HepG2 (cell line): ENCODE data around the gene ICAM3. TPM values are rescaled to one million over a fixed set of nuclear protein-coding genes. Genes with fewer than 3 reads are reported as not detected.

ENCODE experiments used
- ATAC-seq: fragments of 200-7000 bp; cut with Tn5 transposase; 3 replicates; pipeline ENCODE4 v1.9.1; 2020; ENCODE audit warnings: mild to moderate bottlenecking, moderate library complexity
- BruUV-seq: library from RNA; stranded (reverse); fragments of 400-500 nt; replicated peaks from 2 replicates; lab custom pipeline; 2021; lab: Mats Ljungman, UMichigan
- CTCF ChIA-PET: fragments of 300-600 bp; formaldehyde crosslinking; extraction: SDS; loops from one replicate; lab custom pipeline; 2021; ENCODE audit warnings: low total read pairs, inconsistent platforms, low intra/inter-chr PET ratio; lab: Yijun Ruan, JAX
- POLR2A ChIA-PET: fragments of 350-600 bp; sonication (Branson Sonifier 250); formaldehyde crosslinking; loops from one replicate; lab custom pipeline; 2020; ENCODE audit warnings: antibody characterized with exemption, inconsistent platforms; lab: Yijun Ruan, JAX
- DNase-seq: peaks from one replicate; pipeline ENCODE4 v3.0.0-alpha.2; 2015; ENCODE audit warnings: low spot score
- FAIRE-seq: peaks from 3 replicates; lab custom pipeline; 2011; peaks lifted over from hg19 to GRCh38; lab: Jason Lieb, UNC
- H2AFZ ChIP-seq: one replicate; pipeline ENCODE4 v1.6.1; 2011; ENCODE audit warnings: low read length, inconsistent platforms
- H3K27ac ChIP-seq: fragments of 300-600 bp; 3 replicates; pipeline ENCODE4 v1.8.0; 2011; ENCODE audit warnings: mixed run types, mild to moderate bottlenecking, mixed read lengths, low read length, inconsistent platforms; ENCODE audit not compliant: insufficient read depth; ENCODE audit errors: extremely low read length
- H3K27me3 ChIP-seq, 2 experiments: fragments of 200-600 bp in 1 of 2; 2 replicates in 1 of 2; 3 replicates in 1 of 2; pipeline versions ENCODE4 v1.6.0 to v1.8.0; 2011; ENCODE audit warnings: low read length in 2 of 2, mild to moderate bottlenecking in 2 of 2, moderate library complexity in 2 of 2, inconsistent platforms in 1 of 2; ENCODE audit not compliant: insufficient read depth in 2 of 2, control insufficient read depth in 1 of 2
- H3K36me3 ChIP-seq, 2 experiments: fragments of 200-600 bp in 1 of 2; replicated peaks in 1 of 2; 2 replicates in 1 of 2; 3 replicates in 1 of 2; pipeline versions ENCODE4 v1.5.1 to v1.8.0; 2011; ENCODE audit warnings: low read length in 2 of 2, inconsistent platforms in 1 of 2; ENCODE audit not compliant: insufficient read depth in 2 of 2, control insufficient read depth in 1 of 2
- H3K4me1 ChIP-seq: 2 replicates; pipeline ENCODE4 v1.5.1; 2012; ENCODE audit warnings: low read length, inconsistent platforms; ENCODE audit not compliant: insufficient read depth
- H3K4me2 ChIP-seq: 2 replicates; pipeline ENCODE4 v1.6.0; 2011; ENCODE audit warnings: low read depth, low read length, inconsistent platforms
- H3K4me3 ChIP-seq, 3 experiments: fragments of 200-600 bp in 1 of 3; sonication (generic), shearing (Covaris generic) in 1 of 3; replicated peaks in 1 of 3; 2 replicates each; pipeline ENCODE4 v1.5.1; 2011 to 2016; ENCODE audit warnings: low read length in 3 of 3, inconsistent platforms in 2 of 3, low read depth in 2 of 3, mild to moderate bottlenecking in 2 of 3, control low read depth in 1 of 3, mixed read lengths in 1 of 3; ENCODE audit not compliant: insufficient read depth in 1 of 3
- H3K79me2 ChIP-seq: one replicate; pipeline ENCODE4 v1.6.1; 2011; ENCODE audit warnings: low read length, inconsistent platforms; ENCODE audit not compliant: insufficient read depth
- H3K9ac ChIP-seq: 2 replicates; pipeline ENCODE4 v1.6.0; 2011; ENCODE audit warnings: mild to moderate bottlenecking, low read depth, low read length, inconsistent platforms; ENCODE audit not compliant: insufficient read depth
- H3K9me3 ChIP-seq: 2 replicates; pipeline ENCODE4 v1.5.1; 2012; ENCODE audit warnings: mild to moderate bottlenecking, low read length
- H4K20me1 ChIP-seq: 2 replicates; pipeline ENCODE4 v1.6.0; 2011; ENCODE audit warnings: inconsistent platforms, mild to moderate bottlenecking, low read length, moderate library complexity; ENCODE audit not compliant: insufficient read depth
- ATF1 ChIP-seq: IDR thresholded peaks from 2 replicates; pipeline ENCODE4 v1.6.1; 2016; ENCODE audit warnings: mild to moderate bottlenecking, control low read depth
- ATF7-NPFF ChIP-seq: sonication (generic); formaldehyde crosslinking; IDR thresholded peaks from 2 replicates; pipeline ENCODE4 v1.8.1; 2023; ENCODE audit warnings: mild to moderate bottlenecking, low read depth, missing genetic modification reagents, moderate library complexity
- CBFB ChIP-seq: sonication (generic); formaldehyde crosslinking; IDR thresholded peaks from 2 replicates; pipeline ENCODE4 v1.4.0; 2020; ENCODE audit warnings: missing genetic modification reagents
- JDP2 ChIP-seq: sonication (generic); formaldehyde crosslinking; IDR thresholded peaks from 2 replicates; pipeline ENCODE4 v1.8.1; 2022; ENCODE audit warnings: missing genetic modification reagents, borderline replicate concordance
- RARA ChIP-seq: IDR thresholded peaks from 2 replicates; pipeline ENCODE4 v1.6.1; 2016; ENCODE audit warnings: missing genetic modification reagents, missing compliant biosample characterization
- RFX1 ChIP-seq: fragments of 450-650 bp; IDR thresholded peaks from 2 replicates; pipeline ENCODE4 v1.6.1; 2017
- RORA ChIP-seq: sonication (generic); formaldehyde crosslinking; IDR thresholded peaks from 2 replicates; pipeline ENCODE4 v1.5.0; 2020; ENCODE audit warnings: mild to moderate bottlenecking, missing genetic modification reagents, moderate library complexity
- SRSF9 ChIP-seq: fragments of 200-400 bp; formaldehyde crosslinking; IDR thresholded peaks from 2 replicates; pipeline ENCODE4 v1.6.1; 2018; ENCODE audit warnings: borderline replicate concordance, mild to moderate bottlenecking, low read depth, low read length; ENCODE audit not compliant: insufficient read depth, poor library complexity, severe bottlenecking
- TAF15 ChIP-seq: fragments of 200-400 bp; formaldehyde crosslinking; IDR thresholded peaks from one replicate; pipeline ENCODE4 v1.6.1; 2018; ENCODE audit warnings: mild to moderate bottlenecking, low read depth, low read length; ENCODE audit not compliant: poor library complexity, severe bottlenecking
- TBP ChIP-seq: sonication (generic); formaldehyde crosslinking; IDR thresholded peaks from 2 replicates; pipeline ENCODE4 v1.5.0; 2020; ENCODE audit warnings: missing genetic modification reagents
- ZIK1 ChIP-seq: sonication (generic); formaldehyde crosslinking; IDR thresholded peaks from 2 replicates; pipeline ENCODE4 v1.5.0; 2020; ENCODE audit warnings: mild to moderate bottlenecking, low read depth, missing genetic modification reagents, borderline replicate concordance
- ZMYM2 ChIP-seq: sonication (generic); formaldehyde crosslinking; IDR thresholded peaks from 2 replicates; pipeline ENCODE4 v1.8.0; 2022; ENCODE audit warnings: mild to moderate bottlenecking, missing genetic modification reagents
- ZNF121 ChIP-seq: sonication (generic); formaldehyde crosslinking; IDR thresholded peaks from 2 replicates; pipeline ENCODE4 v1.5.0; 2020; ENCODE audit warnings: mild to moderate bottlenecking, missing genetic modification reagents
- ZNF451 ChIP-seq: sonication (generic); formaldehyde crosslinking; IDR thresholded peaks from 2 replicates; pipeline ENCODE4 v1.5.0; 2020; ENCODE audit warnings: mild to moderate bottlenecking, missing genetic modification reagents
- WGBS: methylation state at CpG from one replicate; pipeline ENCODE4 v1.1.6; 2017; ENCODE audit warnings: low lambda C conversion rate; 5-methylcytosine and 5-hydroxymethylcytosine counted together
- in situ Hi-C: cut with HindIII; loops from 2 replicates; pipeline ENCODE4 v1.10.0; 2017; ENCODE audit warnings: low pct_unique_long_range_greater_than_20kb; ENCODE audit not compliant: extremely low pct_ligation_motif_present
- intact Hi-C: fragments of 100-400 bp; cut with micrococcal nuclease; formaldehyde crosslinking; loops from one replicate; pipeline ENCODE4 v1.10.0; 2022; ENCODE audit not compliant: unreplicated experiment
- polyA plus RNA-seq, 8 experiments: library from polyadenylated mRNA; depleted of rRNA in 3 of 8; stranded (reverse) in 7 of 8; unstranded in 1 of 8; fragments of >200 nt; fragmentation: Illumina TruSeq in 4 of 8; extraction: Trizol in 4 of 8; gene quantifications; 2 replicates each; pipeline versions ENCODE4 v1.2.1 to v1.2.3, GENCODE V29; 2011 to 2016; ENCODE audit warnings: low read depth in 4 of 8, missing spikeins in 1 of 8, mixed read lengths in 1 of 8; ENCODE audit not compliant: insufficient read depth in 1 of 8
- total RNA-seq, 5 experiments: library from RNA; depleted of rRNA; stranded (reverse); fragments of >200 nt; fragmentation: Illumina TruSeq; extraction: Trizol; gene quantifications; 2 replicates each; pipeline ENCODE4 v1.2.3, GENCODE V29; 2016; ENCODE audit warnings: low read depth in 1 of 5
- TF ChIP-seq, protein P1 (sequence below): sonication (generic); formaldehyde crosslinking; IDR thresholded peaks from 2 replicates; pipeline ENCODE4 v1.5.1; 2020; ENCODE audit warnings: missing genetic modification reagents, mild to moderate bottlenecking, borderline replicate concordance
- TF ChIP-seq, protein P2 (sequence below): sonication (generic); formaldehyde crosslinking; IDR thresholded peaks from 2 replicates; pipeline ENCODE4 v1.8.0; 2022; ENCODE audit warnings: mild to moderate bottlenecking, missing genetic modification reagents, borderline replicate concordance

The ICAM3 gene
- total and polyA plus RNA-seq, 2 of the 13 experiments (the other 11 are each of a cell fraction or from before 2014, with no cell fraction given): 14.1 to 21.0 TPM

DNA sequence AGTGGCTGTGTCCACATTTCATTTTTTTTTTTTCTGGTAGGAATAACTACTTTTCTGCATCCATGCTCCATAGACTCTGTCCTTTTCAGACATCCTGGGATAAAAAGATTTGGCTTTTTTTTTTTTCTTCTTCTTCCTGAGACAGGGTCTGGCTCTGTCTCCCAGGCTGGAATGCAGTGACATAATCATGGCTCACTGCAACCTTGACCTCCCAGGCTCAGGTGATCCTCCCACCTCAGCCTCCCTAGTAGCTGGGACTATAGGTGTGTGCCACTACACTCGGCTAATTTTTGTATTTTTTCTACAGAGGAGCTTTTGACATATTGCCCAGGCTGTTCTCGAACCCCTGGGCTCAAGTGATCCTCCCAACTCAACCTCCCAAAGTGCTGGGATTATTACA is 4.1 kb upstream of the ICAM3 start (continued):
- TF ChIP-seq TAF15 (no peak), ZMYM2 (CRISPR knock-in tag) (no peak), JDP2 (no peak), ZIK1 (CRISPR knock-in tag) (no peak), SRSF9 (no peak), ATF7-NPFF (CRISPR knock-in tag) (no peak), RARA (peak; percentile 75), ZNF451 (CRISPR knock-in tag) (no peak), RFX1 (no peak), CBFB (CRISPR knock-in tag) (no peak)
- TF ChIP-seq, protein P1, sequence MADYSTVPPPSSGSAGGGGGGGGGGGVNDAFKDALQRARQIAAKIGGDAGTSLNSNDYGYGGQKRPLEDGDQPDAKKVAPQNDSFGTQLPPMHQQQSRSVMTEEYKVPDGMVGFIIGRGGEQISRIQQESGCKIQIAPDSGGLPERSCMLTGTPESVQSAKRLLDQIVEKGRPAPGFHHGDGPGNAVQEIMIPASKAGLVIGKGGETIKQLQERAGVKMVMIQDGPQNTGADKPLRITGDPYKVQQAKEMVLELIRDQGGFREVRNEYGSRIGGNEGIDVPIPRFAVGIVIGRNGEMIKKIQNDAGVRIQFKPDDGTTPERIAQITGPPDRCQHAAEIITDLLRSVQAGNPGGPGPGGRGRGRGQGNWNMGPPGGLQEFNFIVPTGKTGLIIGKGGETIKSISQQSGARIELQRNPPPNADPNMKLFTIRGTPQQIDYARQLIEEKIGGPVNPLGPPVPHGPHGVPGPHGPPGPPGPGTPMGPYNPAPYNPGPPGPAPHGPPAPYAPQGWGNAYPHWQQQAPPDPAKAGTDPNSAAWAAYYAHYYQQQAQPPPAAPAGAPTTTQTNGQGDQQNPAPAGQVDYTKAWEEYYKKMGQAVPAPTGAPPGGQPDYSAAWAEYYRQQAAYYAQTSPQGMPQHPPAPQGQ (CRISPR knock-in tag): no peak

DNA sequence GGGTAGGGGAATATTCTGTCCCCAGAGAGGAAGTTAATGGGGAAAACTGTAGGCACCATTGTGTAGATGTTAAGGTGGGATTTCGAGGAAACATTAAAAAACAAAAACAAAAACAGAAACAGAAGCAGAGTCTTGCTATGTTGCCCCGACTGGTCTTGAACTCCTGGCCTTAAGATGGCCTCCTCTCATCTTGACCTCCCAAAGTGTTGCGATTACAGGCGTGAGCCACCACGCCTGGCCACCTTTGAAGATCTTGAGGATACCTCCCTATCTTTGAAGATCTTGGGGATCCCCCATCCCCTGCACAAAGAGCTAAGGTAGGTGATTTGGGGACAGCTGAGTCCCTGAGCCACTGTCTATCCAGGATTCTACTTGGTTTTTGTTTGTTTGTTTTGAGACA is 553 bp upstream of the ICAM3 start:
- Histone ChIP-seq H3K27me3 (peaks cover 1 to 3% of the 10 kb centered on the region in 2 experiments; a peak in 2 of 5 replicates), H3K4me3 (no peak overlapping the region), H2AFZ (no peak overlapping the region), H3K4me1 (peaks cover 65% of the 10 kb centered on the region), H3K4me2 (no peak overlapping the region), H3K27ac (no peak overlapping the region), H4K20me1 (no peaks in the 10 kb centered on the region), H3K36me3 (no peaks in the 10 kb centered on the region), H3K9ac (no peak overlapping the region), H3K79me2 (no peaks in the 10 kb centered on the region), H3K9me3 (no peaks in the 10 kb centered on the region)
- DNase-seq: no peak
- ChIA-PET POLR2A (no interaction called here), CTCF (no interaction called here)
- intact Hi-C loops (loop anchor here (5.0 kb wide), 1 partner anchor 47 kb away; no protein-coding TSS in a partner anchor), in situ Hi-C loops (loop anchor here (5.0 kb wide), 1 partner anchor 42 kb away; the partner anchor contains the start of gene TYK2)
- no peak for ATAC-seq
- no peak for FAIRE-seq
- BruUV-seq: no TSS peak
- no peak for TF ChIP-seq RORA (CRISPR knock-in tag)
- no peak for TF ChIP-seq TBP (CRISPR knock-in tag)
- peak; percentile 44; the same call in 1 of the 2 replicates for TF ChIP-seq ZNF121 (CRISPR knock-in tag)
- TF ChIP-seq, protein P2, sequence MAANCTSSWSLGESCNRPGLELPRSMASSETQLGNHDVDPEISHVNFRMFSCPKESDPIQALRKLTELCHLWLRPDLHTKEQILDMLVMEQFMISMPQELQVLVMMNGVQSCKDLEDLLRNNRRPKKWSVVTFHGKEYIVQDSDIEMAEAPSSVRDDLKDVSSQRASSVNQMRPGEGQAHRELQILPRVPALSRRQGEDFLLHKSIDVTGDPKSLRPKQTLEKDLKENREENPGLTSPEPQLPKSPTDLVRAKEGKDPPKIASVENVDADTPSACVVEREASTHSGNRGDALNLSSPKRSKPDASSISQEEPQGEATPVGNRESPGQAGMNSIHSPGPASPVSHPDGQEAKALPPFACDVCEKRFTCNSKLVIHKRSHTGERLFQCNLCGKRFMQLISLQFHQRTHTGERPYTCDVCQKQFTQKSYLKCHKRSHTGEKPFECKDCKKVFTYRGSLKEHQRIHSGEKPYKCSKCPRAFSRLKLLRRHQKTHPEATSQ (CRISPR knock-in tag): no peak
- no peak for TF ChIP-seq ATF1
- WGBS: 68% methylated on average over 5 of the region's 5 CpGs
